Activated CD4-positive, alpha-beta T cell treated with anti-CD3 and anti-CD28 coated beads for 24 hours (primary cell): Measurements from ENCODE around the gene RIMS4.

ENCODE experiments used
- DNase-seq, 2 donors: peaks; one replicate each; pipeline ENCODE4 v3.0.0-alpha.2; 2020; ENCODE audit warnings: low read depth in 2 of 2

RIMS4 gene

GRCh38 chr20:44701858-44702256 lies 108.5 kb downstream of the RIMS4 start:
- no peak for DNase-seq
